CD14-positive monocyte (primary cell): ENCODE data around the gene TRUB1. TPM values are rescaled to one million over a fixed set of nuclear protein-coding genes. Genes with fewer than 3 reads are reported as not detected.
"Not testable (repeated sequence)": the region's sequence is repeated elsewhere in the genome, so short reads cannot be mapped to it uniquely, and the experiment has no call there.

ENCODE experiments used
- DNase-seq, 3 donors: peaks; one replicate each; pipeline ENCODE4 v3.0.0-alpha.2; 2011 to 2022
- H2AFZ ChIP-seq: 2 replicates; pipeline ENCODE4 v1.6.0; 2012; ENCODE audit warnings: mild to moderate bottlenecking, low read depth, low read length, inconsistent platforms; ENCODE audit not compliant: insufficient read depth, poor library complexity, severe bottlenecking
- H3K27ac ChIP-seq, 2 donors: 1 replicate in 1 of 2; 2 replicates in 1 of 2; pipeline ENCODE4 v1.5.1; 2012 to 2013; ENCODE audit warnings: low read length in 2 of 2, control low read depth in 1 of 2, inconsistent platforms in 1 of 2, low read depth in 1 of 2, mild to moderate bottlenecking in 1 of 2
- H3K27me3 ChIP-seq, 2 donors: one replicate each; pipeline versions ENCODE4 v1.6.0 to v1.6.1; 2011 to 2013; ENCODE audit warnings: low read length in 2 of 2; ENCODE audit not compliant: control insufficient read depth in 2 of 2, insufficient read depth in 2 of 2
- H3K36me3 ChIP-seq, 2 donors: replicated peaks in 1 of 2; 1 replicate in 1 of 2; 2 replicates in 1 of 2; pipeline versions ENCODE4 v1.5.1 to v1.6.1; 2012 to 2013; ENCODE audit warnings: low read length in 2 of 2, control low read depth in 1 of 2, inconsistent platforms in 1 of 2, mild to moderate bottlenecking in 1 of 2; ENCODE audit not compliant: insufficient read depth in 2 of 2, control insufficient read depth in 1 of 2
- H3K4me1 ChIP-seq, 2 donors: 1 replicate in 1 of 2; 2 replicates in 1 of 2; pipeline versions ENCODE4 v1.5.1 to v1.6.1; 2012 to 2013; ENCODE audit warnings: low read length in 2 of 2, control low read depth in 1 of 2, inconsistent platforms in 1 of 2, mild to moderate bottlenecking in 1 of 2, moderate library complexity in 1 of 2; ENCODE audit not compliant: insufficient read depth in 2 of 2, control insufficient read depth in 1 of 2
- H3K4me2 ChIP-seq: replicated peaks from 2 replicates; pipeline ENCODE3; 2012; ENCODE audit warnings: low read length, moderate library complexity, mild to moderate bottlenecking; ENCODE audit not compliant: poor library complexity, severe bottlenecking; ENCODE audit errors: extremely low read depth
- H3K4me3 ChIP-seq, 3 experiments: fragments of 200-600 bp in 1 of 3; sonication (generic) in 1 of 3; replicated peaks in 1 of 3; 1 replicate in 2 of 3; 2 replicates in 1 of 3; pipeline ENCODE4 v1.5.1; 2011 to 2013; ENCODE audit warnings: low read length in 3 of 3, mild to moderate bottlenecking in 3 of 3, control low read depth in 2 of 3, low read depth in 2 of 3, inconsistent platforms in 1 of 3, moderate library complexity in 1 of 3
- H3K79me2 ChIP-seq: 2 replicates; pipeline ENCODE4 v1.6.0; 2012; ENCODE audit warnings: mild to moderate bottlenecking, control low read depth, inconsistent platforms, low read length, moderate library complexity; ENCODE audit not compliant: insufficient read depth
- H3K9ac ChIP-seq: 2 replicates; pipeline ENCODE4 v1.6.0; 2017; ENCODE audit warnings: low read length, mild to moderate bottlenecking; ENCODE audit not compliant: insufficient read depth, poor library complexity, severe bottlenecking
- H3K9me3 ChIP-seq, 2 donors: replicated peaks in 1 of 2; 1 replicate in 1 of 2; 2 replicates in 1 of 2; pipeline versions ENCODE4 v1.5.1 to v1.6.1; 2012 to 2013; ENCODE audit warnings: low read length in 2 of 2, control low read depth in 1 of 2; ENCODE audit not compliant: control insufficient read depth in 1 of 2, insufficient read depth in 1 of 2
- H4K20me1 ChIP-seq: 2 replicates; pipeline ENCODE4 v1.6.0; 2012; ENCODE audit warnings: mild to moderate bottlenecking, low read length, control low read depth, moderate library complexity; ENCODE audit not compliant: insufficient read depth
- H3K27ac Mint-ChIP-seq, 7 donors: one replicate each; pipeline ENCODE4 v1.8.0; 2020; ENCODE audit warnings: mild to moderate bottlenecking in 7 of 7, mixed read lengths in 7 of 7, moderate library complexity in 6 of 7, inconsistent platforms in 2 of 7
- H3K27me3 Mint-ChIP-seq, 3 donors: one replicate each; pipeline ENCODE4 v1.8.0; 2021 to 2022; ENCODE audit warnings: low read depth in 3 of 3, mild to moderate bottlenecking in 3 of 3, mixed read lengths in 3 of 3, moderate library complexity in 3 of 3, inconsistent platforms in 1 of 3
- H3K36me3 Mint-ChIP-seq, 2 donors: one replicate each; pipeline ENCODE4 v1.8.0; 2020; ENCODE audit warnings: mixed read lengths in 2 of 2, inconsistent platforms in 1 of 2, mild to moderate bottlenecking in 1 of 2
- H3K4me1 Mint-ChIP-seq: one replicate; pipeline ENCODE4 v1.8.0; 2020; ENCODE audit warnings: mild to moderate bottlenecking, mixed read lengths
- H3K4me3 Mint-ChIP-seq, 2 donors: one replicate each; pipeline ENCODE4 v1.8.0; 2020; ENCODE audit warnings: mild to moderate bottlenecking in 2 of 2, mixed read lengths in 2 of 2, moderate library complexity in 1 of 2
- H3K9me3 Mint-ChIP-seq, 7 donors: one replicate each; pipeline ENCODE4 v1.8.0; 2020 to 2022; ENCODE audit warnings: mixed read lengths in 7 of 7, mild to moderate bottlenecking in 6 of 7, moderate library complexity in 6 of 7, inconsistent platforms in 2 of 7
- WGBS: methylation state at CpG from one replicate; pipeline ENCODE4 v1.1.5; 2013; ENCODE audit warnings: missing lambda C conversion rate; ENCODE audit not compliant: insufficient coverage; 5-methylcytosine and 5-hydroxymethylcytosine counted together
- intact Hi-C, 2 donors: fragments of 100-400 bp; cut with micrococcal nuclease; formaldehyde crosslinking; loops; one replicate each; pipeline versions ENCODE4 v1.15.0 to v1.15.1; 2023
- polyA plus RNA-seq, 3 donors: library from polyadenylated mRNA; depleted of rRNA in 1 of 3; unstranded in 2 of 3; stranded (reverse) in 1 of 3; fragments of 300-500 nt in 2 of 3; fragments of >200 nt in 1 of 3; fragmentation: Illumina TruSeq in 2 of 3; gene quantifications; 1 replicate in 2 of 3; 2 replicates in 1 of 3; pipeline ENCODE4 v1.2.3, GENCODE V29; 2012 to 2021
- TF ChIP-seq, protein P1 (sequence below): fragments of 200-600 bp; IDR thresholded peaks from one replicate; pipeline ENCODE4 v1.8.0; 2022; ENCODE audit warnings: antibody characterized with exemption, mild to moderate bottlenecking

Gene TRUB1
- polyA plus RNA-seq, 3 donors: 3.0 to 5.0 (median 3.3) TPM

DNA sequence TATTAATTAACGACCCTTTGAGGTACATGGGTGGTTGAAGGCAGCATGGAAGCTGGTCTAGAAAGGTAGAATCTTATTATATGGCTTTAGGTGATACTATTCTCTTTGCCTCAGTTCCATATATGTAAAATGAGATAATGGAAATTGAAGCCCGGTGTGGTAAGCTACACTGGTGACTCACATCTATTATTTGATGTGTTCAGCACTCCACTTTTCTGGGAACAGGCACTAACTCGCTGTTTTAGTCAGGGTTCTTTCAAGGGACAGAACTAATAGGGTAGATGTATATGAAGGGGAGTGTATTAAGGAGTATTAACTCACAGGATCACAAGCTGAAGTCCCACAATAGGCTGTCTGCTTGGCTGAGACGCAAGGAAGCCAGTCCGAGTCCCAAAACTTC, 4.4 kb upstream of the TRUB1 start:
- Mint-ChIP-seq H3K4me3 (no peak overlapping the region), H3K9me3 (peaks cover 0 to 10% (median 4%) of the 10 kb centered on the region in 7 donors), H3K36me3 (no peaks in the 10 kb centered on the region), H3K4me1 (peaks cover 3% of the 10 kb centered on the region), H3K27me3 (peaks cover 1 to 9% (median 3%) of the 10 kb centered on the region in 3 donors), H3K27ac (no peak overlapping the region)
- H3K9ac ChIP-seq: no peak overlapping the region
- H3K27me3 ChIP-seq: no peaks in the 10 kb centered on the region
- no peak for DNase-seq
- no peak overlapping the region for H3K4me3 ChIP-seq
- H3K27ac ChIP-seq: no peak overlapping the region
- H3K9me3 ChIP-seq: no peaks in the 10 kb centered on the region
- H3K36me3 ChIP-seq: no peaks in the 10 kb centered on the region
- H3K4me1 ChIP-seq: peaks cover 2% of the 10 kb centered on the region in 2 donors
- peaks cover 6% of the 10 kb centered on the region for H3K79me2 ChIP-seq
- no peak overlapping the region for H2AFZ ChIP-seq
- TF ChIP-seq, protein P1, sequence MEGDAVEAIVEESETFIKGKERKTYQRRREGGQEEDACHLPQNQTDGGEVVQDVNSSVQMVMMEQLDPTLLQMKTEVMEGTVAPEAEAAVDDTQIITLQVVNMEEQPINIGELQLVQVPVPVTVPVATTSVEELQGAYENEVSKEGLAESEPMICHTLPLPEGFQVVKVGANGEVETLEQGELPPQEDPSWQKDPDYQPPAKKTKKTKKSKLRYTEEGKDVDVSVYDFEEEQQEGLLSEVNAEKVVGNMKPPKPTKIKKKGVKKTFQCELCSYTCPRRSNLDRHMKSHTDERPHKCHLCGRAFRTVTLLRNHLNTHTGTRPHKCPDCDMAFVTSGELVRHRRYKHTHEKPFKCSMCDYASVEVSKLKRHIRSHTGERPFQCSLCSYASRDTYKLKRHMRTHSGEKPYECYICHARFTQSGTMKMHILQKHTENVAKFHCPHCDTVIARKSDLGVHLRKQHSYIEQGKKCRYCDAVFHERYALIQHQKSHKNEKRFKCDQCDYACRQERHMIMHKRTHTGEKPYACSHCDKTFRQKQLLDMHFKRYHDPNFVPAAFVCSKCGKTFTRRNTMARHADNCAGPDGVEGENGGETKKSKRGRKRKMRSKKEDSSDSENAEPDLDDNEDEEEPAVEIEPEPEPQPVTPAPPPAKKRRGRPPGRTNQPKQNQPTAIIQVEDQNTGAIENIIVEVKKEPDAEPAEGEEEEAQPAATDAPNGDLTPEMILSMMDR: no peak
- H4K20me1 ChIP-seq: no peaks in the 10 kb centered on the region
- no peak overlapping the region for H3K4me2 ChIP-seq
- intact Hi-C loops: no loop called here
- 93% methylated on average over 3 of the region's 5 CpGs for WGBS

DNA sequence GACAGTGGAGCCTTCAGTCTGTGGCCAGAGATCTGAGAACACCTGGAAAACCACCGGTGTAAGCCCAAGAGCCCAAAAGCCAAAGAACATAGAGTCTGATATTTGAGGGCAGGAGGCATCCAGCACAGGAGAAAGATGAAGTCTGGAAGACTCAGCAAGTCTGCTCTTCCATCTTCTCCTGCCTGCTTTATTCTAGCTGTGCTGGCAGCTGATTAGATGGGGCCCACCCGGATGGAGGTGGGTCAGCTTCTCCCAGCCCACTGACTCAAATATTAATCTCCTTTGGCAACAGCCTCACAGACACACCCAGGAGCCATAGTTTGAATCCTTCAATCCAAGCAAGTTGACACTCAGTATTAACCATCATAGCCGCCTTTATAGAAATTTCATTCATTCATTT, 4.0 kb upstream of the TRUB1 start:
- H3K36me3 ChIP-seq, H3K4me3 Mint-ChIP-seq, DNase-seq, H3K27me3 ChIP-seq, H3K79me2 ChIP-seq, H3K27ac ChIP-seq, H3K27me3 Mint-ChIP-seq, H3K4me1 Mint-ChIP-seq, H3K9me3 ChIP-seq, H3K4me2 ChIP-seq, H3K4me1 ChIP-seq, H3K4me3 ChIP-seq, H3K27ac Mint-ChIP-seq, H3K36me3 Mint-ChIP-seq, H4K20me1 ChIP-seq, intact Hi-C loops, H2AFZ ChIP-seq, H3K9ac ChIP-seq: not testable (repeated sequence)
- 100% methylated on average over 1 of the region's 3 CpGs for WGBS
- H3K9me3 Mint-ChIP-seq: peaks cover 0 to 10% (median 4%) of the 10 kb centered on the region in 7 donors
